Measurements from ENCODE around the gene SF3B1. TPM values are rescaled to one million over a fixed set of nuclear protein-coding genes. Genes with fewer than 3 reads are reported as not detected.
"Not testable (repeated sequence)": the region's sequence is repeated elsewhere in the genome, so short reads cannot be mapped to it uniquely, and the experiment has no call there.

SF3B1 gene
- total and polyA plus RNA-seq, 7 donors = 89.2 to 162 (median 136) TPM

GRCh38 chr2:197378494-197379307, 56.1 kb downstream of the SF3B1 start:
- no peak overlapping the region for H3K27ac ChIP-seq

GRCh38 chr2:197378086-197378485, 56.7 kb downstream of the SF3B1 start:
- Histone ChIP-seq H3K27ac (no peak overlapping the region), H3K36me3 (ENCODE audit: insufficient read depth in 1 of 2, low read depth in 1 of 2) (no peaks in the 10 kb centered on the region), H3K4me1 (no peaks in the 10 kb centered on the region), H3K4me3 (no peak overlapping the region), H3K9me3 (no peaks in the 10 kb centered on the region), H3K27me3 (ENCODE audit: insufficient read depth in 3 of 3, low read length in 2 of 3) (no peaks in the 10 kb centered on the region)
- DNase-seq = no peak
- no peak for ATAC-seq
- 30 to 40% (median 33%) methylated on average over 3 of the region's 3 CpGs for WGBS, 3 donors
- no peak for TF ChIP-seq CTCF (IDR thresholded peaks at IDR 0.05)
- intact Hi-C loops (cut with DNase I) = loop anchor here (2.0 to 5.0 kb wide), 3 partner anchors 186 to 366 kb away; no protein-coding TSS in a partner anchor

More at GRCh38 chr2:197378494-197379307, 56.1 kb downstream of the SF3B1 start:
- H3K36me3 ChIP-seq (ENCODE audit: insufficient read depth in 1 of 2, low read depth in 1 of 2) = no peaks in the 10 kb centered on the region
- no peaks in the 10 kb centered on the region for H3K9me3 ChIP-seq
- 47 to 50% (median 48%) methylated on average over 17 of the region's 17 CpGs for WGBS, 3 donors
- no peaks in the 10 kb centered on the region for H3K27me3 ChIP-seq (ENCODE audit: insufficient read depth in 3 of 3, low read length in 2 of 3)
- intact Hi-C loops (cut with DNase I) = loop anchor here (1.0 to 5.0 kb wide), 4 partner anchors 186 to 366 kb away; no protein-coding TSS in a partner anchor
- ATAC-seq (peak; percentile 69 to 93 (median 78)), DNase-seq (peak in 1 of 2 donors; percentile 51)
- H3K4me3 ChIP-seq = no peak overlapping the region
- no peaks in the 10 kb centered on the region for H3K4me1 ChIP-seq
- TF ChIP-seq CTCF (IDR thresholded peaks at IDR 0.05) = peak; percentile 78

- 46 to 59% (median 47%) methylated on average over 9 of the region's 9 CpGs for WGBS, 3 donors
- Histone ChIP-seq H3K4me1 (no peaks in the 10 kb centered on the region), H3K4me3 (no peak overlapping the region), H3K27me3 (ENCODE audit: insufficient read depth in 3 of 3, low read length in 2 of 3) (no peaks in the 10 kb centered on the region), H3K36me3 (ENCODE audit: insufficient read depth in 1 of 2, low read depth in 1 of 2) (no peaks in the 10 kb centered on the region), H3K27ac (no peak overlapping the region), H3K9me3 (no peaks in the 10 kb centered on the region)
- DNase-seq = no peak
- TF ChIP-seq CTCF (IDR thresholded peaks at IDR 0.05) = no peak
- peak in 1 of 4 donors; percentile 38 for ATAC-seq
- intact Hi-C loops (cut with DNase I) = loop anchor here (2.0 to 5.0 kb wide), 5 partner anchors 71 to 365 kb away; no protein-coding TSS in a partner anchor
Observed at GRCh38 chr2:197377670-197378069, 57.2 kb downstream of the SF3B1 start.

DNA sequence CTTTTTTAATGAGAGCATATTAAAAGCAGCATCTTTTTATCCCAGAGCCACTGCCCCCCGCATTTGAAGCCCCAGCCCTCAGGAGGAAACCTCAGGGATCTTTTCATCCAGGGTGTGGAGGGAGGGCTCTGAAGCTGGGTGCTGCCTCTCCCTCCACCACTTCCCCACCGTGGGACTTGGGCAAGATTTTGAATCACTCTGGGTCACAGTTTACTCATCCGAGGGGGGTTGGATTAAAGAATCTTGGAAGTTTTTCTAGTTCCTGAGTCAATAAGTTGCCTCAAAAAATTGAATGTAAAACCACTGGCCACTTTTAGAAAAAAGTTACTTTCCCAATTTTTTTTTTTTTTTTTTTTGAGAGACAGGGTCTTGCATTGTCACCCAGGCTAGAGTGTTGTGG, 62.2 kb downstream of the SF3B1 start:
- Histone ChIP-seq H3K4me1 (peaks cover 15% of the 10 kb centered on the region), H3K27ac (no peak overlapping the region), H3K27me3 (ENCODE audit: insufficient read depth in 3 of 3, low read length in 2 of 3) (no peaks in the 10 kb centered on the region), H3K4me3 (no peak overlapping the region), H3K36me3 (ENCODE audit: insufficient read depth in 1 of 2, low read depth in 1 of 2) (no peaks in the 10 kb centered on the region), H3K9me3 (no peaks in the 10 kb centered on the region)
- 59 to 65% (median 63%) methylated on average over 3 of the region's 3 CpGs for WGBS, 3 donors
- DNase-seq (no peak), ATAC-seq (no peak)
- intact Hi-C loops (cut with DNase I) = no loop called here
- TF ChIP-seq CTCF (IDR thresholded peaks at IDR 0.05) = no peak

GRCh38 chr2:197370664-197371063, 64.2 kb downstream of the SF3B1 start:
- DNase-seq = peak in 1 of 2 donors; percentile 12
- ATAC-seq; H3K4me3 ChIP-seq; H3K9me3 ChIP-seq; H3K27ac ChIP-seq; H3K27me3 ChIP-seq (ENCODE audit: insufficient read depth in 3 of 3, low read length in 2 of 3); H3K36me3 ChIP-seq (ENCODE audit: insufficient read depth in 1 of 2, low read depth in 1 of 2); intact Hi-C loops (cut with DNase I): not testable (repeated sequence)
- H3K4me1 ChIP-seq = peaks cover 15% of the 10 kb centered on the region
- 97 to 99% (median 97%) methylated on average over 26 to 31 of the region's 31 CpGs for WGBS, 3 donors
